ENCODE data around the gene ARHGEF40. TPM values are rescaled to one million over a fixed set of nuclear protein-coding genes. Genes with fewer than 3 reads are reported as not detected.

Gene ARHGEF40
- polyA plus RNA-seq, 2 of the 4 experiments (the other 2 are of a cell fraction), result 7.8 to 9.6 TPM

DNA sequence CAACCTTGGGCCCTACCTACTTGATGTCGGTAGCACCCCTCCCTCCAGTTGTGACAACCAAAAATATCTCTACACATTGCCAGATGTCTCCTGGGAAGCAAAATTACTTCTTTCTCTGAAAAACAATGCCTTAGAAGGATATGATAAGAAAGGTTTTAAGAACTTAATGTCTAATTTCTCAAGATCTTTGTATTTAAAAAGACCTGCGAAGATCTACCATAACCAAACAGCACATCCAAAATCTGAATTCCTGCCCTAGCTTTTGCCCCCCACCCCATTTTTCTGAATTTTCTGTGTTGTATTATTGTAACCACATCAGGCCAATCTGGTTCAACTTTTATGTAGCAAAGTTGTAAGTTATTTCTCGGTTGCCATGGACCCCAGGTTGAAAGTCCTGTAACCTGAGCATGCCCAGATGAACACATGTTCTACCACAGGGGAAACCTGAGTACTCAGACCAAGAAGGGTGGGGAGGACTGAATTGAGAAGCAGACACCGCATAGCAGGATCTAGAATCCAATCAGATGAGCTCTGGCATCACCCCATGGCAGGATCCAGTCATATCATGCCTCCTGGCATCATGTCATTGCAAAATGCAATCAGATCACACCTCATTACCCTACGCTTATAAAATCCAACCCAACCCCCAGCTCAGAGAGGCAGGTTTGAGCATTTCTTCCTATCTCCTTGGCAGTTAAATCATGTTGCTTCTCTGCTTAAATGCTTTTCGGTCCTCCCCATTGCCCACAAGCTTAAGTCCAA is 39.5 kb downstream of the ARHGEF40 start:
- FAIRE-seq, result no peak
- POLR2A ChIA-PET, result no interaction called here
- CTCF ChIA-PET, result interaction anchor here (0.6 to 13.3 kb wide), 8 partner anchors 14 to 93 kb away, joined by 3 to 292 read pairs (median 100); no protein-coding TSS in a partner anchor

DNA sequence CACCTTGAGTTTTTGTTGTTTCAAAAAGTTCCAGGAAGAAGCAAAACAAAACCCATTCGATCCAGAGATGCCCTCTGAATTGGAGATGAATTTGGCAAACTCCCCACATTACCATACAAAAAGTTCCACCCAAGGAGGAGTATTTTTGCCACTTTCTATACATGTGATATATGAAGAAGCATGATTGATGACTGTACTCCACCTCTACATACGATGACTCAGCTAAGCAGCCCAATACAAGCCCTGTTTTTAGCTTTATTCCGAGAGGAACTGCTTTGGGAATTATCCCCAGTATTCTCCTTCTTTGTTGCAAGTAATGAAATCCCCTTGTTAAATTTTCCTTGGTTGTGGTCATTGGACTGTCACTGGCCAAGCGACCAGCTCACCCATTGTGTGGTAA is 42.2 kb downstream of the ARHGEF40 start:
- Histone ChIP-seq H3K4me3 (no peak overlapping the region), H3K4me1 (peaks cover 14% of the 10 kb centered on the region), H3K9me3 (no peaks in the 10 kb centered on the region), H3K4me2 (no peak overlapping the region), H3K27ac (no peak overlapping the region)
- TF ChIP-seq POLR2A (IDR thresholded peaks at IDR 0.05; ENCODE audit: low read length) (no peak), MAFK (IDR thresholded peaks at IDR 0.05; ENCODE audit: partially characterized antibody) (peak; percentile 33)
- ATAC-seq, result no peak
- FAIRE-seq, result no peak
- ChIA-PET POLR2A (no interaction called here), CTCF (interaction anchor here (2.5 to 13.3 kb wide), 2 partner anchors 11 to 48 kb away, joined by 8 to 251 read pairs; no protein-coding TSS in a partner anchor)
- no peak for DNase-seq (ENCODE audit: low read depth in 1 of 2, low spot score in 1 of 2)
- 67% methylated on average over 4 of the region's 4 CpGs for WGBS (ENCODE audit: missing lambda C conversion rate)

More for the DNA sequence above, 39.5 kb downstream of the ARHGEF40 start:
- no peak for DNase-seq (ENCODE audit: low read depth in 1 of 2, low spot score in 1 of 2)
- TF ChIP-seq KDM1A (IDR thresholded peaks at IDR 0.05; ENCODE audit: low read depth) (no peak), KDM5A (IDR thresholded peaks at IDR 0.05) (no peak), EHF (CRISPR knock-in tag; IDR thresholded peaks at IDR 0.05) (no peak), SREBF2 (IDR thresholded peaks at IDR 0.05) (no peak), RAD21 (conservative IDR thresholded peaks at IDR 0.05 in 1 of 2, IDR thresholded peaks at IDR 0.05 in 1 of 2) (no peak), HOXB13 (CRISPR knock-in tag; IDR thresholded peaks at IDR 0.05; ENCODE audit: low read depth) (no peak), RARB (CRISPR knock-in tag; IDR thresholded peaks at IDR 0.05) (no peak), HOXA7 (CRISPR knock-in tag; IDR thresholded peaks at IDR 0.05) (no peak), POLR2AphosphoS2 (conservative IDR thresholded peaks at IDR 0.05; ENCODE audit: low read length) (no peak), ZC3H11A (IDR thresholded peaks at IDR 0.05) (no peak), EP300 (IDR thresholded peaks at IDR 0.05) (no peak), EHMT2 (IDR thresholded peaks at IDR 0.05; ENCODE audit: low read depth) (no peak)
- TF ChIP-seq, protein P1, sequence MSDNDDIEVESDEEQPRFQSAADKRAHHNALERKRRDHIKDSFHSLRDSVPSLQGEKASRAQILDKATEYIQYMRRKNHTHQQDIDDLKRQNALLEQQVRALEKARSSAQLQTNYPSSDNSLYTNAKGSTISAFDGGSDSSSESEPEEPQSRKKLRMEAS (IDR thresholded peaks at IDR 0.05), result no peak
- TF ChIP-seq, protein P2, sequence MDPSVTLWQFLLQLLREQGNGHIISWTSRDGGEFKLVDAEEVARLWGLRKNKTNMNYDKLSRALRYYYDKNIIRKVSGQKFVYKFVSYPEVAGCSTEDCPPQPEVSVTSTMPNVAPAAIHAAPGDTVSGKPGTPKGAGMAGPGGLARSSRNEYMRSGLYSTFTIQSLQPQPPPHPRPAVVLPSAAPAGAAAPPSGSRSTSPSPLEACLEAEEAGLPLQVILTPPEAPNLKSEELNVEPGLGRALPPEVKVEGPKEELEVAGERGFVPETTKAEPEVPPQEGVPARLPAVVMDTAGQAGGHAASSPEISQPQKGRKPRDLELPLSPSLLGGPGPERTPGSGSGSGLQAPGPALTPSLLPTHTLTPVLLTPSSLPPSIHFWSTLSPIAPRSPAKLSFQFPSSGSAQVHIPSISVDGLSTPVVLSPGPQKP (IDR thresholded peaks at IDR 0.05; ENCODE audit: low read depth, low read length), result no peak
- TF ChIP-seq, protein P3, sequence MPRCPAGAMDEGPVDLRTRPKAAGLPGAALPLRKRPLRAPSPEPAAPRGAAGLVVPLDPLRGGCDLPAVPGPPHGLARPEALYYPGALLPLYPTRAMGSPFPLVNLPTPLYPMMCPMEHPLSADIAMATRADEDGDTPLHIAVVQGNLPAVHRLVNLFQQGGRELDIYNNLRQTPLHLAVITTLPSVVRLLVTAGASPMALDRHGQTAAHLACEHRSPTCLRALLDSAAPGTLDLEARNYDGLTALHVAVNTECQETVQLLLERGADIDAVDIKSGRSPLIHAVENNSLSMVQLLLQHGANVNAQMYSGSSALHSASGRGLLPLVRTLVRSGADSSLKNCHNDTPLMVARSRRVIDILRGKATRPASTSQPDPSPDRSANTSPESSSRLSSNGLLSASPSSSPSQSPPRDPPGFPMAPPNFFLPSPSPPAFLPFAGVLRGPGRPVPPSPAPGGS (IDR thresholded peaks at IDR 0.05), result no peak
- no peak overlapping the region for H3K4me3 ChIP-seq
- ATAC-seq, result no peak
- no peaks in the 10 kb centered on the region for H3K9me3 ChIP-seq
- H3K4me1 ChIP-seq, result peaks cover 41% of the 10 kb centered on the region
- 65% methylated on average over 6 of the region's 6 CpGs for WGBS (ENCODE audit: missing lambda C conversion rate)
- no peak overlapping the region for H3K27ac ChIP-seq
- H3K4me2 ChIP-seq, result no peak overlapping the region

DNA sequence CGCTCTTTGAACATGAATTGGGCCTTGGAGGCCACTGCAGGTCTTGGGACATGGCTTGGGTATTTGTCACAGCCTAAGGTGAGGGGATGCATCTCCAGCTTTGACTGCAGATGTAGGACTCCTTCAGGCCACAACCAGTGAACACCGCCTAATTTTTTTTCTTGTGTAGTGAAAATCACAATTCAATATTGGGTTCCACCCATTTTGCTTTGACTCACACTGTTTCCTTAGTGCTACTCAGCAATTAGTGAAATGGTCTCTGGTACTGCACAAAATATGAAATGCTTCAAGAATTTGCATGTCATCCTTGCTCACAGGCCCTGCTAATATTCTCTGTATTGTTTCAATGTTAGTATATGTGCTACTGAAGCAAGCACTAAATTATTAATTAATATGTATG is 43.3 kb downstream of the ARHGEF40 start:
- ATAC-seq, result no peak
- 90% methylated on average over 2 of the region's 2 CpGs for WGBS (ENCODE audit: missing lambda C conversion rate)
- H3K4me2 ChIP-seq, result no peak overlapping the region
- FAIRE-seq, result no peak
- no peaks in the 10 kb centered on the region for H3K9me3 ChIP-seq
- ChIA-PET POLR2A (no interaction called here), CTCF (interaction anchor here (0.9 to 2.5 kb wide), 2 partner anchors 9 to 10 kb away, joined by 4 to 8 read pairs; no protein-coding TSS in a partner anchor)
- H3K27ac ChIP-seq, result no peak overlapping the region
- peaks cover 3% of the 10 kb centered on the region; the same call in 2 of the 3 replicates for H3K4me1 ChIP-seq
- H3K4me3 ChIP-seq, result no peak overlapping the region
- DNase-seq (ENCODE audit: low read depth in 1 of 2, low spot score in 1 of 2), result no peak
- TF ChIP-seq FOXS1 (CRISPR knock-in tag; IDR thresholded peaks at IDR 0.05) (no peak), EHMT2 (IDR thresholded peaks at IDR 0.05; ENCODE audit: low read depth) (no peak), TP53 (CRISPR knock-in tag; IDR thresholded peaks at IDR 0.05) (no peak), NFE2L2 (conservative IDR thresholded peaks at IDR 0.05; ENCODE audit: low read length) (no peak), JUN (IDR thresholded peaks at IDR 0.05) (no peak), HEYL (CRISPR knock-in tag; IDR thresholded peaks at IDR 0.05) (no peak), NR3C1 (IDR thresholded peaks at IDR 0.05) (no peak), MYC (IDR thresholded peaks at IDR 0.05; ENCODE audit: borderline replicate concordance, low read length) (no peak), RAD21 (conservative IDR thresholded peaks at IDR 0.05 in 1 of 2, IDR thresholded peaks at IDR 0.05 in 1 of 2) (no peak)
- TF ChIP-seq, protein P4, sequence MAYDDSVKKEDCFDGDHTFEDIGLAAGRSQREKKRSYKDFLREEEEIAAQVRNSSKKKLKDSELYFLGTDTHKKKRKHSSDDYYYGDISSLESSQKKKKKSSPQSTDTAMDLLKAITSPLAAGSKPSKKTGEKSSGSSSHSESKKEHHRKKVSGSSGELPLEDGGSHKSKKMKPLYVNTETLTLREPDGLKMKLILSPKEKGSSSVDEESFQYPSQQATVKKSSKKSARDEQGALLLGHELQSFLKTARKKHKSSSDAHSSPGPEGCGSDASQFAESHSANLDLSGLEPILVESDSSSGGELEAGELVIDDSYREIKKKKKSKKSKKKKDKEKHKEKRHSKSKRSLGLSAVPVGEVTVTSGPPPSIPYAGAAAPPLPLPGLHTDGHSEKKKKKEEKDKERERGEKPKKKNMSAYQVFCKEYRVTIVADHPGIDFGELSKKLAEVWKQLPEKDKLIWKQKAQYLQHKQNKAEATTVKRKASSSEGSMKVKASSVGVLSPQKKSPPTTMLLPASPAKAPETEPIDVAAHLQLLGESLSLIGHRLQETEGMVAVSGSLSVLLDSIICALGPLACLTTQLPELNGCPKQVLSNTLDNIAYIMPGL (CRISPR knock-in tag; IDR thresholded peaks at IDR 0.05; ENCODE audit: borderline replicate concordance), result no peak
- TF ChIP-seq, protein P5, sequence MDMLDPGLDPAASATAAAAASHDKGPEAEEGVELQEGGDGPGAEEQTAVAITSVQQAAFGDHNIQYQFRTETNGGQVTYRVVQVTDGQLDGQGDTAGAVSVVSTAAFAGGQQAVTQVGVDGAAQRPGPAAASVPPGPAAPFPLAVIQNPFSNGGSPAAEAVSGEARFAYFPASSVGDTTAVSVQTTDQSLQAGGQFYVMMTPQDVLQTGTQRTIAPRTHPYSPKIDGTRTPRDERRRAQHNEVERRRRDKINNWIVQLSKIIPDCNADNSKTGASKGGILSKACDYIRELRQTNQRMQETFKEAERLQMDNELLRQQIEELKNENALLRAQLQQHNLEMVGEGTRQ (IDR thresholded peaks at IDR 0.05), result no peak
- TF ChIP-seq, protein P3 (IDR thresholded peaks at IDR 0.05), result no peak
- TF ChIP-seq, protein P2 (IDR thresholded peaks at IDR 0.05; ENCODE audit: low read depth, low read length), result no peak

Data from A549 (cell line).